ENCODE measurements around the gene ZBED2.
"Not testable (repeated sequence)": the region's sequence is repeated elsewhere in the genome, so short reads cannot be mapped to it uniquely, and the experiment has no call there.

The ZBED2 gene

GRCh38 chr3:111595232-111595631, at the start of gene ZBED2:
ZBED2 (minus strand) TSS chr3:111595346; CDS start chr3:111594201, 1,145 bp downstream.
- DNase-seq = no peak

- no peak for DNase-seq
These were observed 44.2 kb upstream of the ZBED2 start for GRCh38 chr3:111639316-111639715.

GRCh38 chr3:111636366-111636885, 41.3 kb upstream of the ZBED2 start:
- no peak for DNase-seq

- no peak for DNase-seq
These were observed 40.3 kb upstream of the ZBED2 start for GRCh38 chr3:111635403-111635802.

- DNase-seq = not testable (repeated sequence)
These were observed 35.5 kb upstream of the ZBED2 start for GRCh38 chr3:111630638-111631037.

- DNase-seq = not testable (repeated sequence)
These were observed 33.9 kb upstream of the ZBED2 start for GRCh38 chr3:111629018-111629417.

GRCh38 chr3:111627092-111627491, 31.9 kb upstream of the ZBED2 start:
- DNase-seq = no peak

GRCh38 chr3:111621535-111621934, 26.4 kb upstream of the ZBED2 start:
- no peak for DNase-seq

- DNase-seq = no peak
These were observed 24.7 kb upstream of the ZBED2 start for GRCh38 chr3:111619833-111620232.

- no peak for DNase-seq
These were observed 23.8 kb upstream of the ZBED2 start for GRCh38 chr3:111618945-111619344.

- DNase-seq = no peak
These were observed 22.9 kb upstream of the ZBED2 start for GRCh38 chr3:111617912-111618601.

- no peak for DNase-seq
These were observed 22.3 kb upstream of the ZBED2 start for GRCh38 chr3:111617406-111617805.

GRCh38 chr3:111616417-111617105, 21.4 kb upstream of the ZBED2 start:
- DNase-seq = no peak

- DNase-seq = no peak
These were observed 20.7 kb upstream of the ZBED2 start for GRCh38 chr3:111615880-111616279.

GRCh38 chr3:111613294-111613693, 18.1 kb upstream of the ZBED2 start:
- DNase-seq = no peak

- no peak for DNase-seq
These were observed 15.5 kb upstream of the ZBED2 start for GRCh38 chr3:111610612-111611054.

GRCh38 chr3:111610189-111610588, 15.0 kb upstream of the ZBED2 start:
- DNase-seq = no peak

- DNase-seq = no peak
These were observed 14.6 kb upstream of the ZBED2 start for GRCh38 chr3:111609700-111610099.

GRCh38 chr3:111608383-111608782, 13.2 kb upstream of the ZBED2 start:
- no peak for DNase-seq

GRCh38 chr3:111607240-111607920, 12.2 kb upstream of the ZBED2 start:
- DNase-seq = no peak

GRCh38 chr3:111605493-111605892, 10.3 kb upstream of the ZBED2 start:
- no peak for DNase-seq

- no peak for DNase-seq
These were observed 9.9 kb upstream of the ZBED2 start for GRCh38 chr3:111605018-111605417.

GRCh38 chr3:111604119-111604518, 9.0 kb upstream of the ZBED2 start:
- no peak for DNase-seq

- no peak for DNase-seq
These were observed 8.5 kb upstream of the ZBED2 start for GRCh38 chr3:111603679-111604078.

Measured in bone marrow (tissue), 2 donors.